Keratinocyte (primary cell): ENCODE data around the gene MET. TPM values are rescaled to one million over a fixed set of nuclear protein-coding genes. Genes with fewer than 3 reads are reported as not detected.
A peak's percentile ranks its signal among the peaks of the same experiment; 100 is the strongest.

Experiments
- DNase-seq: peaks from one replicate; pipeline ENCODE4 v3.0.0-alpha.2; 2011; ENCODE audit warnings: low read depth, missing footprints, low spot score
- FAIRE-seq: peaks from 2 replicates; lab custom pipeline; 2011; peaks lifted over from hg19 to GRCh38; lab: Jason Lieb, UNC
- H2AFZ ChIP-seq: 2 replicates; pipeline ENCODE4 v1.6.0; 2012; ENCODE audit warnings: low read length, control low read depth, inconsistent platforms; ENCODE audit not compliant: control insufficient read depth
- H3K27ac ChIP-seq: 2 replicates; pipeline ENCODE4 v1.5.1; 2011; ENCODE audit warnings: low read length; ENCODE audit not compliant: control insufficient read depth, insufficient read depth
- H3K27me3 ChIP-seq: 3 replicates; pipeline ENCODE4 v1.6.0; 2011; ENCODE audit warnings: low read length; ENCODE audit not compliant: control insufficient read depth, insufficient read depth; ENCODE audit errors: extremely low read depth
- H3K36me3 ChIP-seq, 2 experiments: 2 replicates in 1 of 2; 3 replicates in 1 of 2; pipeline ENCODE4 v1.5.1; 2011; ENCODE audit warnings: low read length in 2 of 2, mild to moderate bottlenecking in 1 of 2; ENCODE audit not compliant: control insufficient read depth in 2 of 2, insufficient read depth in 2 of 2; ENCODE audit errors: extremely low read depth in 1 of 2
- H3K4me1 ChIP-seq: 3 replicates; pipeline ENCODE4 v1.5.1; 2011; ENCODE audit warnings: low read length; ENCODE audit not compliant: control insufficient read depth, insufficient read depth; ENCODE audit errors: extremely low read depth
- H3K4me2 ChIP-seq: 3 replicates; pipeline ENCODE4 v1.6.0; 2011; ENCODE audit warnings: low read depth, low read length; ENCODE audit not compliant: control insufficient read depth, insufficient read depth; ENCODE audit errors: extremely low read depth
- H3K4me3 ChIP-seq, 3 experiments: fragments of 200-600 bp in 1 of 3; sonication (generic) in 1 of 3; 2 replicates in 2 of 3; 3 replicates in 1 of 3; pipeline ENCODE4 v1.5.1; 2011 to 2016; ENCODE audit warnings: low read length in 3 of 3, mild to moderate bottlenecking in 3 of 3, control low read depth in 2 of 3, inconsistent platforms in 1 of 3, low read depth in 1 of 3, mixed read lengths in 1 of 3, mixed run types in 1 of 3, moderate library complexity in 1 of 3; ENCODE audit not compliant: control insufficient read depth in 2 of 3, insufficient read depth in 2 of 3; ENCODE audit errors: extremely low read depth in 1 of 3
- H3K79me2 ChIP-seq: 2 replicates; pipeline ENCODE4 v1.6.0; 2012; ENCODE audit warnings: low read length; ENCODE audit not compliant: control insufficient read depth, insufficient read depth
- H3K9ac ChIP-seq: 3 replicates; pipeline ENCODE4 v1.6.0; 2011; ENCODE audit warnings: low read length; ENCODE audit not compliant: control insufficient read depth, insufficient read depth; ENCODE audit errors: extremely low read depth
- H3K9me1 ChIP-seq: 3 replicates; pipeline ENCODE4 v1.6.0; 2011; ENCODE audit warnings: low read length; ENCODE audit not compliant: control insufficient read depth, insufficient read depth; ENCODE audit errors: extremely low read depth
- H3K9me3 ChIP-seq: 2 replicates; pipeline ENCODE4 v1.5.1; 2012; ENCODE audit warnings: low read depth, low read length; ENCODE audit not compliant: control insufficient read depth
- H4K20me1 ChIP-seq: 3 replicates; pipeline ENCODE4 v1.6.0; 2011; ENCODE audit warnings: low read length; ENCODE audit not compliant: control insufficient read depth, insufficient read depth; ENCODE audit errors: extremely low read depth
- EZH2 ChIP-seq: IDR thresholded peaks from one replicate; pipeline ENCODE4 v1.6.1; 2012; ENCODE audit warnings: inconsistent platforms, mild to moderate bottlenecking, low read length, moderate library complexity
- dilution Hi-C: fragments of 300-500 bp; cut with MboI; formaldehyde crosslinking; loops from one replicate; pipeline ENCODE4 v1.7.0; 2020; ENCODE audit warnings: low sequenced_read_pairs; ENCODE audit not compliant: extremely low pct_ligation_motif_present
- polyA plus RNA-seq, 5 experiments: library from polyadenylated mRNA; depleted of rRNA in 3 of 5; stranded (reverse) in 3 of 5; stranded (forward) in 1 of 5; unstranded in 1 of 5; fragments of >200 nt; gene quantifications; 1 replicate in 1 of 5; 2 replicates in 3 of 5; 3 replicates in 1 of 5; pipeline versions ENCODE4 v1.2.1 to v1.2.3, GENCODE V29; 2011 to 2012; ENCODE audit warnings: missing spikeins in 2 of 5, low read depth in 1 of 5, low replicate concordance in 1 of 5
- TF ChIP-seq, protein P1 (sequence below), 3 experiments: IDR thresholded peaks in 1 of 3; conservative IDR thresholded peaks in 1 of 3; optimal IDR thresholded peaks in 1 of 3; 2 replicates in 2 of 3; 3 replicates in 1 of 3; pipeline versions ENCODE3 to v1.5.1; 2011; ENCODE audit warnings: low read length in 3 of 3, mild to moderate bottlenecking in 3 of 3, moderate library complexity in 2 of 3, control low read depth in 1 of 3, inconsistent platforms in 1 of 3; ENCODE audit not compliant: insufficient read depth in 2 of 3; ENCODE audit errors: extremely low read depth in 1 of 3

Gene MET
- polyA plus RNA-seq, 1 donor (not counting 4 experiments of a cell fraction or from before 2014, with no cell fraction given), result 117 TPM

DNA sequence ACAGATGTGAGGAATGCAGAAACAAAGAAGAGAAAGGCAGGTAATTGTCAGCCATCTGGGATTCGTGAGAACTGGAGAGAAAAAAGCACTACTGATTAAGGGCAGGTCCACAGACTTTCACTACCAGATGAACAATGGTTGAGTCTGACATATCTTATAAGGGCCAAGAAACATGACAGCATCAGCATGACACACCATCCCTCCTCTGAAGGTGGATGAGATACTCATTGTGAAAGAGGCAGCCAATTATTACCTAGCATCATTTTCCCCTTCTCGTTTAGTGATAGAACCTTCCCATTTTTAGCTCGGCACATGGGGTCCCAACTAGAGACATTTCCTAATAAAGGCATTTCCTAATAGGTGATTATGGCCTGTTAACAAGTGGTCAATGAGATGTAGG, 19.2 kb upstream of the MET start:
- Histone ChIP-seq H3K27me3 (no peaks in the 10 kb centered on the region), H3K9me3 (no peaks in the 10 kb centered on the region), H3K9ac (peak overlapping the region; percentile 59), H4K20me1 (no peaks in the 10 kb centered on the region), H3K79me2 (no peaks in the 10 kb centered on the region), H3K4me2 (peak overlapping the region; percentile 75), H3K27ac (peak overlapping the region; percentile 93), H3K36me3 (no peaks in the 10 kb centered on the region), H3K9me1 (no peaks in the 10 kb centered on the region), H3K4me3 (peak overlapping the region in 2 of 3 experiments; percentile 12 to 39), H2AFZ (peak overlapping the region; percentile 78), H3K4me1 (peaks cover 27% of the 10 kb centered on the region)
- DNase-seq, result no peak
- no peak for FAIRE-seq
- TF ChIP-seq, protein P1, sequence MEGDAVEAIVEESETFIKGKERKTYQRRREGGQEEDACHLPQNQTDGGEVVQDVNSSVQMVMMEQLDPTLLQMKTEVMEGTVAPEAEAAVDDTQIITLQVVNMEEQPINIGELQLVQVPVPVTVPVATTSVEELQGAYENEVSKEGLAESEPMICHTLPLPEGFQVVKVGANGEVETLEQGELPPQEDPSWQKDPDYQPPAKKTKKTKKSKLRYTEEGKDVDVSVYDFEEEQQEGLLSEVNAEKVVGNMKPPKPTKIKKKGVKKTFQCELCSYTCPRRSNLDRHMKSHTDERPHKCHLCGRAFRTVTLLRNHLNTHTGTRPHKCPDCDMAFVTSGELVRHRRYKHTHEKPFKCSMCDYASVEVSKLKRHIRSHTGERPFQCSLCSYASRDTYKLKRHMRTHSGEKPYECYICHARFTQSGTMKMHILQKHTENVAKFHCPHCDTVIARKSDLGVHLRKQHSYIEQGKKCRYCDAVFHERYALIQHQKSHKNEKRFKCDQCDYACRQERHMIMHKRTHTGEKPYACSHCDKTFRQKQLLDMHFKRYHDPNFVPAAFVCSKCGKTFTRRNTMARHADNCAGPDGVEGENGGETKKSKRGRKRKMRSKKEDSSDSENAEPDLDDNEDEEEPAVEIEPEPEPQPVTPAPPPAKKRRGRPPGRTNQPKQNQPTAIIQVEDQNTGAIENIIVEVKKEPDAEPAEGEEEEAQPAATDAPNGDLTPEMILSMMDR (optimal IDR thresholded peaks at IDR 0.05 in 1 of 3, IDR thresholded peaks at IDR 0.05 in 1 of 3, conservative IDR thresholded peaks at IDR 0.05 in 1 of 3; ENCODE audit: extremely low read depth in 1 of 3, insufficient read depth in 2 of 3, low read length in 3 of 3), result no peak
- dilution Hi-C loops, result no loop called here

DNA sequence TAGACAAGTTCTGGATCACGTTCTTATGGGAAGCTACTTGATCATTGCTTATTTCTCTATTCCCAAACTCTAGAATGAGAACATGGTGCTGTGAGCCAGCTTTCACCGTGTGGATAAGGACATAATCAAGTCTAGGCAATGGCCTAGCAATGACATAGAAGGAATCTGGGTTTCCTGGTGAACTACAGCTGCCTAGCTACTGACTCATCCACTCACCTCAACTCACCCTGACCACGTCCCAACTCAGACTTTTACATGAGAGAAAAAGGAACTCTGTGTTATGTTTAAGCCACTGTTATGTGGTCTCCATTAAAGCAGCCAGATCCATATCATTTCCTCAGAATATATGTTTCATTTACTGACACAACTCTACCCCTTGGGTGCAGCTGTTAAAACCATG, 18.8 kb upstream of the MET start:
- no peaks in the 10 kb centered on the region for H3K9me1 ChIP-seq
- DNase-seq, result peak; percentile 85
- peak overlapping the region in 2 of 3 experiments; percentile 39 to 41 for H3K4me3 ChIP-seq
- H2AFZ ChIP-seq, result no peak overlapping the region
- no peaks in the 10 kb centered on the region for H3K79me2 ChIP-seq
- H3K36me3 ChIP-seq, result no peaks in the 10 kb centered on the region
- H3K9me3 ChIP-seq, result no peaks in the 10 kb centered on the region
- peak overlapping the region; percentile 75 for H3K4me2 ChIP-seq
- H3K27ac ChIP-seq, result peak overlapping the region; percentile 93
- H3K4me1 ChIP-seq, result peaks cover 27% of the 10 kb centered on the region
- no peak for TF ChIP-seq EZH2
- TF ChIP-seq, protein P1 (optimal IDR thresholded peaks at IDR 0.05 in 1 of 3, IDR thresholded peaks at IDR 0.05 in 1 of 3, conservative IDR thresholded peaks at IDR 0.05 in 1 of 3; ENCODE audit: extremely low read depth in 1 of 3, insufficient read depth in 2 of 3, low read length in 3 of 3), result no peak
- H4K20me1 ChIP-seq, result no peaks in the 10 kb centered on the region
- peak; percentile 98 for FAIRE-seq
- dilution Hi-C loops, result no loop called here
- peak overlapping the region; percentile 59 for H3K9ac ChIP-seq
- no peaks in the 10 kb centered on the region for H3K27me3 ChIP-seq
